H1 (cell line): ENCODE measurements around the gene EGR2. TPM values are rescaled to one million over a fixed set of nuclear protein-coding genes. Genes with fewer than 3 reads are reported as not detected.
A peak's percentile ranks its signal among the peaks of the same experiment; 100 is the strongest.

ENCODE experiments used
- CTCF ChIA-PET: fragments of 300-600 bp; sonication (Branson Sonifier 250); formaldehyde crosslinking; loops from one replicate; lab custom pipeline; 2021; ENCODE audit not compliant: partially characterized antibody; lab: Charles Lee
- POLR2A ChIA-PET: fragments of 300-600 bp; sonication (Branson Sonifier 250); formaldehyde crosslinking; loops from one replicate; lab custom pipeline; 2021; ENCODE audit warnings: inconsistent platforms; ENCODE audit not compliant: partially characterized antibody; lab: Charles Lee
- DNase-seq, 2 experiments: peaks; one replicate each; pipeline versions ENCODE4 v3.0.0 to v3.0.0-alpha.2; 2010 to 2022; ENCODE audit warnings: low spot score in 2 of 2, low read depth in 1 of 2, mixed read lengths in 1 of 2
- FAIRE-seq: peaks from 2 replicates; lab custom pipeline; 2011; peaks lifted over from hg19 to GRCh38; lab: Jason Lieb, UNC
- H2AFZ ChIP-seq: 2 replicates; pipeline ENCODE4 v1.8.1; 2012; ENCODE audit warnings: low read length, inconsistent platforms
- H2AK5ac ChIP-seq: 2 replicates; pipeline ENCODE4 v1.6.1; 2013; ENCODE audit warnings: low read depth, low read length
- H2BK120ac ChIP-seq: replicated peaks from 2 replicates; pipeline ENCODE3; 2013; ENCODE audit warnings: low read depth, low read length, inconsistent platforms
- H2BK12ac ChIP-seq: 2 replicates; pipeline ENCODE4 v1.6.1; 2013; ENCODE audit warnings: low read depth, low read length
- H2BK15ac ChIP-seq: 2 replicates; pipeline ENCODE4 v1.6.1; 2013; ENCODE audit warnings: low read length
- H2BK20ac ChIP-seq: 2 replicates; pipeline ENCODE4 v1.6.1; 2013; ENCODE audit warnings: low read length
- H2BK5ac ChIP-seq: 2 replicates; pipeline ENCODE4 v1.6.1; 2013; ENCODE audit warnings: low read depth, low read length
- H3K14ac ChIP-seq: 2 replicates; pipeline ENCODE4 v1.6.1; 2013; ENCODE audit warnings: inconsistent platforms; ENCODE audit not compliant: insufficient read length
- H3K18ac ChIP-seq: 2 replicates; pipeline ENCODE4 v1.6.1; 2013; ENCODE audit warnings: low read length; ENCODE audit errors: extremely low read depth
- H3K23ac ChIP-seq: 2 replicates; pipeline ENCODE4 v1.6.1; 2013; ENCODE audit warnings: inconsistent platforms; ENCODE audit not compliant: insufficient read length
- H3K23me2 ChIP-seq: 2 replicates; pipeline ENCODE4 v1.6.1; 2013; ENCODE audit warnings: low read depth, low read length
- H3K27ac ChIP-seq: 2 replicates; pipeline ENCODE4 v1.6.1; 2011; ENCODE audit warnings: low read depth, low read length, inconsistent platforms
- H3K27me3 ChIP-seq, 4 experiments: replicated peaks in 1 of 4; 1 replicate in 1 of 4; 2 replicates in 3 of 4; pipeline versions ENCODE4 v1.6.1 to v1.8.1; 2011 to 2013; ENCODE audit warnings: low read length in 3 of 4, mild to moderate bottlenecking in 3 of 4, inconsistent platforms in 2 of 4, mixed read lengths in 2 of 4, moderate library complexity in 1 of 4; ENCODE audit not compliant: control insufficient read depth in 3 of 4, insufficient read depth in 3 of 4; ENCODE audit errors: extremely low read depth in 1 of 4
- H3K36me3 ChIP-seq, 4 experiments: 2 replicates each; pipeline versions ENCODE4 v1.6.1 to v1.8.1; 2011 to 2013; ENCODE audit warnings: mild to moderate bottlenecking in 4 of 4, low read length in 3 of 4, moderate library complexity in 2 of 4, control low read depth in 1 of 4, inconsistent platforms in 1 of 4; ENCODE audit not compliant: insufficient read depth in 4 of 4, control insufficient read depth in 2 of 4
- H3K4ac ChIP-seq: replicated peaks from 2 replicates; pipeline ENCODE3; 2013; ENCODE audit warnings: low read length, low read depth, mixed read lengths, inconsistent platforms; ENCODE audit not compliant: insufficient read length
- H3K4me1 ChIP-seq, 4 experiments: replicated peaks in 1 of 4; 1 replicate in 1 of 4; 2 replicates in 3 of 4; pipeline versions ENCODE4 v1.6.1 to v1.8.1; 2011 to 2013; ENCODE audit warnings: low read length in 3 of 4, inconsistent platforms in 2 of 4, mixed read lengths in 1 of 4; ENCODE audit not compliant: insufficient read depth in 4 of 4, control insufficient read depth in 3 of 4
- H3K4me2 ChIP-seq, 2 experiments: 2 replicates each; pipeline versions ENCODE4 v1.6.1 to v1.8.1; 2011 to 2013; ENCODE audit warnings: low read depth in 2 of 2, low read length in 2 of 2, control low read depth in 1 of 2, inconsistent platforms in 1 of 2, mild to moderate bottlenecking in 1 of 2; ENCODE audit not compliant: insufficient read depth in 1 of 2
- H3K4me3 ChIP-seq, 4 experiments: fragments of 200-600, 300-600 bp in 1 of 4; sonication (generic), shearing (Covaris generic), sonication (Bioruptor Twin) in 1 of 4; 2 replicates each; pipeline versions ENCODE4 v1.5.1 to v1.8.1; 2011 to 2016; ENCODE audit warnings: low read length in 4 of 4, low read depth in 3 of 4, control low read depth in 2 of 4, inconsistent platforms in 2 of 4, mild to moderate bottlenecking in 2 of 4, mixed read lengths in 1 of 4, moderate library complexity in 1 of 4; ENCODE audit not compliant: insufficient read depth in 2 of 4; ENCODE audit errors: extremely low read depth in 1 of 4
- H3K56ac ChIP-seq: replicated peaks from 2 replicates; pipeline ENCODE3; 2013; ENCODE audit warnings: low read depth, mild to moderate bottlenecking, mixed read lengths, low read length, inconsistent platforms; ENCODE audit not compliant: insufficient read length
- H3K79me1 ChIP-seq: 2 replicates; pipeline ENCODE4 v1.6.1; 2013; ENCODE audit warnings: low read depth, low read length, control low read depth
- H3K79me2 ChIP-seq, 2 experiments: 2 replicates each; pipeline versions ENCODE4 v1.6.1 to v1.8.1; 2012 to 2013; ENCODE audit warnings: low read length in 2 of 2, mild to moderate bottlenecking in 2 of 2, inconsistent platforms in 1 of 2; ENCODE audit not compliant: insufficient read depth in 2 of 2, control insufficient read depth in 1 of 2
- H3K9ac ChIP-seq, 4 experiments: replicated peaks in 1 of 4; 1 replicate in 1 of 4; 2 replicates in 3 of 4; pipeline versions ENCODE4 v1.6.1 to v1.8.1; 2011 to 2013; ENCODE audit warnings: low read depth in 3 of 4, low read length in 3 of 4, control low read depth in 2 of 4, mild to moderate bottlenecking in 2 of 4, moderate library complexity in 2 of 4, inconsistent platforms in 1 of 4; ENCODE audit errors: extremely low read depth in 1 of 4
- H3K9me3 ChIP-seq, 2 experiments: 2 replicates each; pipeline versions ENCODE4 v1.6.1 to v1.8.1; 2012 to 2013; ENCODE audit warnings: mild to moderate bottlenecking in 2 of 2, moderate library complexity in 2 of 2, control low read depth in 1 of 2, inconsistent platforms in 1 of 2, low read depth in 1 of 2, low read length in 1 of 2, mixed read lengths in 1 of 2; ENCODE audit not compliant: insufficient read depth in 2 of 2
- H4K20me1 ChIP-seq, 2 experiments: replicated peaks in 1 of 2; 2 replicates each; pipeline versions ENCODE3 to v1.8.1; 2011 to 2013; ENCODE audit warnings: inconsistent platforms in 2 of 2, low read length in 2 of 2, mild to moderate bottlenecking in 1 of 2; ENCODE audit not compliant: insufficient read depth in 2 of 2, control insufficient read depth in 1 of 2
- H4K5ac ChIP-seq: 2 replicates; pipeline ENCODE4 v1.6.1; 2013; ENCODE audit warnings: low read length, low read depth, mixed read lengths, inconsistent platforms; ENCODE audit not compliant: insufficient read length
- H4K8ac ChIP-seq: 2 replicates; pipeline ENCODE4 v1.8.0; 2013; ENCODE audit warnings: mild to moderate bottlenecking, moderate library complexity, low read length, inconsistent platforms; ENCODE audit not compliant: insufficient read depth; ENCODE audit errors: extremely low read depth
- H4K91ac ChIP-seq: replicated peaks from 2 replicates; pipeline ENCODE3; 2013; ENCODE audit warnings: low read length, mixed read lengths, inconsistent platforms; ENCODE audit not compliant: insufficient read length
- CHD1 ChIP-seq: IDR thresholded peaks from 2 replicates; pipeline ENCODE4 v1.6.1; 2012; ENCODE audit warnings: low read depth, low read length, improper control_type of control experiment
- CTCF ChIP-seq, 3 experiments: IDR thresholded peaks; 1 replicate in 2 of 3; 2 replicates in 1 of 3; pipeline versions ENCODE4 v1.5.1 to v1.6.1; 2011; ENCODE audit warnings: low read length in 3 of 3, mild to moderate bottlenecking in 3 of 3, inconsistent platforms in 2 of 3, low read depth in 1 of 3, moderate library complexity in 1 of 3; ENCODE audit not compliant: insufficient read depth in 1 of 3; ENCODE audit errors: control extremely low read depth in 1 of 3
- E2F6 ChIP-seq: IDR thresholded peaks from 2 replicates; pipeline ENCODE4 v1.6.1; 2012; ENCODE audit warnings: inconsistent platforms
- GTF2F1 ChIP-seq: IDR thresholded peaks from 2 replicates; pipeline ENCODE4 v1.6.1; 2012; ENCODE audit warnings: low read depth, low read length, improper control_type of control experiment, borderline replicate concordance
- RBBP5 ChIP-seq: IDR thresholded peaks from 2 replicates; pipeline ENCODE4 v1.7.1; 2012; ENCODE audit warnings: low read depth, mild to moderate bottlenecking, inconsistent platforms, low read length, moderate library complexity, borderline replicate concordance
- TAF7 ChIP-seq: optimal IDR thresholded peaks from 2 replicates; pipeline ENCODE3; 2011; ENCODE audit warnings: low read depth, mild to moderate bottlenecking, inconsistent platforms, low read length, moderate library complexity, borderline replicate concordance
- whole genome bisulfite sequencing, 2 experiments: shearing (Covaris generic) in 1 of 2; methylation state at CpG; one replicate each; pipeline versions ENCODE4 v1.1.6 to v1.1.7; 2013 to 2015; ENCODE audit warnings: low lambda C conversion rate in 2 of 2, mixed read lengths in 2 of 2, inconsistent platforms in 1 of 2, low coverage in 1 of 2, missing lambda C conversion rate in 1 of 2; ENCODE audit not compliant: insufficient replicate concordance in 2 of 2, insufficient coverage in 1 of 2, insufficient read length in 1 of 2; ENCODE audit errors: extremely low coverage in 1 of 2, missing lambda C conversion rate in 1 of 2; 5-methylcytosine and 5-hydroxymethylcytosine counted together
- polyA plus RNA-seq, 7 experiments: library from polyadenylated mRNA; depleted of rRNA in 3 of 7; stranded (reverse) in 5 of 7; unstranded in 2 of 7; fragments of >200 nt in 5 of 7; fragments of 200-250 nt in 2 of 7; gene quantifications; 1 replicate in 5 of 7; 2 replicates in 1 of 7; 4 replicates in 1 of 7; pipeline versions ENCODE4 v1.2.1 to v1.2.3, GENCODE V29; 2011 to 2013; ENCODE audit warnings: missing spikeins in 2 of 7, mixed read lengths in 2 of 7
- total RNA-seq: library from RNA; stranded (reverse); fragmentation: NEBNext Ultra II Directional; extraction: Animal tissue kit (Norgen Biotek cat#: 25700); gene quantifications from 2 replicates; pipeline ENCODE4 v1.2.1, GENCODE V29; 2021

EGR2 gene
- total and polyA plus RNA-seq, 2 of the 8 experiments (the other 6 are each of a cell fraction or from before 2014, with no cell fraction given), result 1.3 to 2.1 TPM

- Histone ChIP-seq H3K4ac (peak overlapping the region; percentile 99), H3K4me3 (peak overlapping the region; percentile 78 to 91 (median 88)), H4K8ac (peak overlapping the region; percentile 89), H2BK5ac (peak overlapping the region; percentile 94), H4K5ac (peak overlapping the region; percentile 57), H3K9me3 (no peaks in the 10 kb centered on the region), H3K79me1 (no peaks in the 10 kb centered on the region), H2BK15ac (no peak overlapping the region), H3K56ac (peak overlapping the region; percentile 83), H2AFZ (no peak overlapping the region), H3K4me1 (peaks cover 3 to 6% (median 4%) of the 10 kb centered on the region in 4 experiments; a peak in 4 of 7 replicates), H2BK20ac (no peak overlapping the region), H3K27ac (peak overlapping the region; percentile 83; the same call in 1 of the 2 replicates), H3K4me2 (peak overlapping the region; percentile 74 to 96), H3K23me2 (peaks cover 6% of the 10 kb centered on the region; the same call in 1 of the 2 replicates), H2BK12ac (no peak overlapping the region), H3K9ac (peak overlapping the region; percentile 74 to 95 (median 88)), H3K79me2 (peaks cover 7 to 34% of the 10 kb centered on the region in 2 experiments; a peak in 3 of 4 replicates), H2BK120ac (no peak overlapping the region), H4K20me1 (peaks cover 14% of the 10 kb centered on the region in 2 experiments), H3K23ac (no peak overlapping the region), H4K91ac (peak overlapping the region; percentile 48), H3K27me3 (no peaks in the 10 kb centered on the region), H3K18ac (peak overlapping the region; percentile 43), H3K14ac (no peak overlapping the region), H3K36me3 (no peaks in the 10 kb centered on the region; a peak in 1 of 8 replicates), H2AK5ac (peak overlapping the region; percentile 47; the same call in 1 of the 2 replicates)
- DNase-seq (peak in 1 of 2 experiments; percentile 73), FAIRE-seq (no peak)
- ChIA-PET POLR2A (interaction anchor here (1.0 to 6.2 kb wide), 5 partner anchors 11 to 327 kb away, joined by 3 to 99 read pairs (median 5); partner anchors contain the start of genes EGR2 and NRBF2), CTCF (interaction anchor here (1.0 to 2.7 kb wide), 6 partner anchors 11 to 197 kb away, joined by 3 to 20 read pairs (median 4); partner anchors contain the start of gene EGR2)
- 1% methylated on average over 48 of the region's 77 CpGs; no CpG with 5 or more reads in 1 of the 2 experiments for WGBS, 2 experiments
- peak; percentile 22 for TF ChIP-seq E2F6
- TF ChIP-seq TAF7, result peak; percentile 10
- no peak for TF ChIP-seq CHD1
- peak in 1 of 3 experiments; percentile 3; a peak in 1 of 4 replicates for TF ChIP-seq CTCF (IDR thresholded peaks at IDR 0.05; ENCODE audit: control extremely low read depth in 1 of 3, insufficient read depth in 1 of 3, low read depth in 1 of 3, low read length in 3 of 3)
- TF ChIP-seq RBBP5, result 0 out of 2 replicates have a peak, but pooled peaks have one; percentile 8
- TF ChIP-seq GTF2F1, result no peak
These were observed 10.7 kb downstream of the EGR2 start for GRCh38 chr10:62805231-62806099.
